IPS-20b (cell line): ENCODE results near the gene MBL2.

Experiments used
- H3K27ac ChIP-seq: one replicate; pipeline ENCODE4 v1.5.1; 2013; ENCODE audit warnings: low read length
- H3K27me3 ChIP-seq: 2 replicates; pipeline ENCODE4 v1.6.1; 2013; ENCODE audit warnings: mild to moderate bottlenecking, low read length, inconsistent platforms; ENCODE audit not compliant: insufficient read depth
- H3K36me3 ChIP-seq: 2 replicates; pipeline ENCODE4 v1.6.1; 2013; ENCODE audit warnings: low read depth, mild to moderate bottlenecking, inconsistent platforms, low read length, moderate library complexity; ENCODE audit not compliant: insufficient read depth
- H3K4me1 ChIP-seq: 2 replicates; pipeline ENCODE4 v1.6.1; 2013; ENCODE audit warnings: mild to moderate bottlenecking, control low read depth, inconsistent platforms, low read length, moderate library complexity; ENCODE audit not compliant: insufficient read depth
- H3K4me3 ChIP-seq: 2 replicates; pipeline ENCODE4 v1.5.1; 2013; ENCODE audit warnings: mild to moderate bottlenecking, low read length, inconsistent platforms
- H3K9ac ChIP-seq: 2 replicates; pipeline ENCODE4 v1.6.1; 2013; ENCODE audit warnings: low read depth, mild to moderate bottlenecking, inconsistent platforms, low read length, moderate library complexity
- H3K9me3 ChIP-seq: 2 replicates; pipeline ENCODE4 v1.6.1; 2013; ENCODE audit warnings: mild to moderate bottlenecking, low read depth, low read length, inconsistent platforms; ENCODE audit not compliant: insufficient read depth

Gene MBL2

GRCh38 chr10:52782554-52782953 is 10.0 kb upstream of the MBL2 start:
- Histone ChIP-seq H3K9ac (no peak overlapping the region), H3K27me3 (no peaks in the 10 kb centered on the region), H3K4me1 (no peaks in the 10 kb centered on the region), H3K4me3 (no peak overlapping the region), H3K36me3 (no peaks in the 10 kb centered on the region), H3K9me3 (no peaks in the 10 kb centered on the region), H3K27ac (no peak overlapping the region)

GRCh38 chr10:52780391-52781155 is 8.0 kb upstream of the MBL2 start:
- Histone ChIP-seq H3K4me3 (no peak overlapping the region), H3K9ac (no peak overlapping the region), H3K4me1 (no peaks in the 10 kb centered on the region), H3K27ac (no peak overlapping the region), H3K36me3 (no peaks in the 10 kb centered on the region), H3K9me3 (no peaks in the 10 kb centered on the region), H3K27me3 (no peaks in the 10 kb centered on the region)

GRCh38 chr10:52779541-52780390 is 7.2 kb upstream of the MBL2 start:
- no peaks in the 10 kb centered on the region for H3K27me3 ChIP-seq
- no peak overlapping the region for H3K4me3 ChIP-seq
- no peaks in the 10 kb centered on the region for H3K9me3 ChIP-seq
- H3K4me1 ChIP-seq = no peaks in the 10 kb centered on the region
- H3K36me3 ChIP-seq = no peaks in the 10 kb centered on the region
- H3K27ac ChIP-seq = no peak overlapping the region
- no peak overlapping the region for H3K9ac ChIP-seq

GRCh38 chr10:52778511-52779392 is 6.2 kb upstream of the MBL2 start:
- no peak overlapping the region for H3K27ac ChIP-seq
- H3K27me3 ChIP-seq = no peaks in the 10 kb centered on the region
- no peaks in the 10 kb centered on the region for H3K9me3 ChIP-seq
- no peak overlapping the region for H3K9ac ChIP-seq
- H3K4me1 ChIP-seq = no peaks in the 10 kb centered on the region
- H3K36me3 ChIP-seq = no peaks in the 10 kb centered on the region
- no peak overlapping the region for H3K4me3 ChIP-seq

GRCh38 chr10:52777414-52777813 is 4.8 kb upstream of the MBL2 start:
- Histone ChIP-seq H3K27me3 (no peaks in the 10 kb centered on the region), H3K36me3 (no peaks in the 10 kb centered on the region), H3K4me3 (no peak overlapping the region), H3K27ac (no peak overlapping the region), H3K9ac (no peak overlapping the region), H3K4me1 (no peaks in the 10 kb centered on the region), H3K9me3 (no peaks in the 10 kb centered on the region)

- Histone ChIP-seq H3K4me3 (no peak overlapping the region), H3K4me1 (no peaks in the 10 kb centered on the region), H3K36me3 (no peaks in the 10 kb centered on the region), H3K27ac (no peak overlapping the region), H3K9ac (no peak overlapping the region), H3K27me3 (no peaks in the 10 kb centered on the region), H3K9me3 (no peaks in the 10 kb centered on the region)
These were observed 3.9 kb upstream of the MBL2 start for GRCh38 chr10:52776471-52776903.

GRCh38 chr10:52775132-52775647 is 2.6 kb upstream of the MBL2 start:
- H3K9me3 ChIP-seq = no peaks in the 10 kb centered on the region
- no peak overlapping the region for H3K4me3 ChIP-seq
- no peak overlapping the region for H3K27ac ChIP-seq
- H3K4me1 ChIP-seq = no peaks in the 10 kb centered on the region
- H3K9ac ChIP-seq = no peak overlapping the region
- H3K27me3 ChIP-seq = no peaks in the 10 kb centered on the region
- H3K36me3 ChIP-seq = no peaks in the 10 kb centered on the region

DNA sequence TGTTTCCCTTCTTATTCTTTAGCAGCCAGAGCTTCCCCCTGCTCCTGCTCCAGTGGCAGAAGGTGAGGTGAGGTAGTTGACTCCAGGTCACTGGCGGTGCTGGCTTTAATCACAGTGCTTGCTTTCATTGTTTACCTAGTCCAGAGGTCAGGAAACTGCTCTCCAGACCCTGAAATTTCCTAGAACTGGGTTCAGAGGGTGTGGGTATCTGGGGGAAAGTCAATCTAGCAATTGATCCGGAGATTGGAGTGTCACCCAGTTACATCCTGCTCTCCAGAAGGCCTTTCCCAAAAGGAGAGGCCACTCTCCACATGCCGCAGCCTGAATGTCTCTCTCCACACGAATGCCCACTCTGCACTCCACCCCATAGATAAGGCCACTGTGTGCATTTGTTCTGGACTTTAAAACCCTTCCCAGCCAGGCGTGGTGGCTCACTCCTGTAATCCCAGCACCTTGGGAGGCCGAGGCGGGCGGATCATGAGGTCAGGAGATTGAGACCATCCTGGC is 2.1 kb upstream of the MBL2 start:
- H3K9ac ChIP-seq = no peak overlapping the region
- H3K4me1 ChIP-seq = no peaks in the 10 kb centered on the region
- no peaks in the 10 kb centered on the region for H3K27me3 ChIP-seq
- H3K27ac ChIP-seq = no peak overlapping the region
- no peaks in the 10 kb centered on the region for H3K36me3 ChIP-seq
- no peak overlapping the region for H3K4me3 ChIP-seq
- no peaks in the 10 kb centered on the region for H3K9me3 ChIP-seq

DNA sequence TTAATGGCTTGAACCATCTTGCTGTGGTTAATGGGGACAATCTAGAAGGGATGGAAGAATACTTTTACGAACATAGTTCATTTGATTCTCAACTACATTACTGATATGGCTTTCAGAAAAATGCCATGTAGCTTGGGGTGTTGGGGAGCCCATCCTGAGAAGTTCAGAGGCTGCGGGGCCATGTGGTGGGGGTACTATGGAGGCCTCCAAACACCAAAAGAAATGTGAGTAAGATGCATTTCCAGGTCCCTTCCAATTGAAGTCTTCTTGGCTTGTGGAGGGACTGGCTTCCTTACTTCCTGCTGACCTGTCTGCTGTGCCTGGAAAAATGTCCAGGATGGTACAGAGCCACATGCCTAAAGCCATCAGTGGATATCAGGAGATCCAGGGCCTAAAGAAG is 1.6 kb upstream of the MBL2 start:
- Histone ChIP-seq H3K4me3 (no peak overlapping the region), H3K4me1 (no peaks in the 10 kb centered on the region), H3K27me3 (no peaks in the 10 kb centered on the region), H3K36me3 (no peaks in the 10 kb centered on the region), H3K9ac (no peak overlapping the region), H3K9me3 (no peaks in the 10 kb centered on the region), H3K27ac (no peak overlapping the region)

GRCh38 chr10:52771534-52772445 is 794 bp downstream of the MBL2 start:
- Histone ChIP-seq H3K27me3 (no peaks in the 10 kb centered on the region), H3K4me1 (no peaks in the 10 kb centered on the region), H3K27ac (no peak overlapping the region), H3K36me3 (no peaks in the 10 kb centered on the region), H3K9me3 (no peaks in the 10 kb centered on the region), H3K9ac (no peak overlapping the region), H3K4me3 (no peak overlapping the region)
